ENCODE measurements around the gene ZDHHC11B.
"Not testable (repeated sequence)": the region's sequence is repeated elsewhere in the genome, so short reads cannot be mapped to it uniquely, and the experiment has no call there.

DNA sequence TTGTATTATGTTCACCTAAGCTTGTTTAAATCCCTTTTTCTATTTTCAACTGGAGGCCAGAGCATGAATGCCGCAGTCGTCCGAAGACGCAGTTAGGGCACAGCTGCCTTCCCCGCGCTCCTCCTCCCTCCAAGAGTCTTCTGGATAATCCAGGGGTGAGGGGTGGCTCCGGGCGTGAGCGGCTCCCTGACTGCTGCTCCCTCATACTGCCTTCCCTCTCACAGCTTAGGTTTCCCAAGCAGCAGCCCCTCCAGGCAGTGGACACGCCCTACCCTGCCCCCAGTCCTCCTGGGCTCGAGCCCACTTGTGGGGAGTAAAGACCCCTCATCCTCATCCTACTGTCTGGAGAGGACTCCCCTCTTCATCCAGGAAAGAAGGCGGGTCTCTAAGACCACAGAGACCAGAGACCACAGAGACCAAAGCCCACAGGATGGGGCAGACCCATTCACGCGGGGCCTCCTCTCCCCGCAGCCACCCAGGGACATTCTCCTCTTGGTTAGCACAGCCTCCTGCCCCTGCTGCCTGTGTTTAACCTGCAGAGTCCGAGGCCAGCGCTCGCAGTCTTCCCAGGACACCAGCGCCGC, 31.9 kb downstream of the ZDHHC11B start:
- TF ChIP-seq, protein P1, sequence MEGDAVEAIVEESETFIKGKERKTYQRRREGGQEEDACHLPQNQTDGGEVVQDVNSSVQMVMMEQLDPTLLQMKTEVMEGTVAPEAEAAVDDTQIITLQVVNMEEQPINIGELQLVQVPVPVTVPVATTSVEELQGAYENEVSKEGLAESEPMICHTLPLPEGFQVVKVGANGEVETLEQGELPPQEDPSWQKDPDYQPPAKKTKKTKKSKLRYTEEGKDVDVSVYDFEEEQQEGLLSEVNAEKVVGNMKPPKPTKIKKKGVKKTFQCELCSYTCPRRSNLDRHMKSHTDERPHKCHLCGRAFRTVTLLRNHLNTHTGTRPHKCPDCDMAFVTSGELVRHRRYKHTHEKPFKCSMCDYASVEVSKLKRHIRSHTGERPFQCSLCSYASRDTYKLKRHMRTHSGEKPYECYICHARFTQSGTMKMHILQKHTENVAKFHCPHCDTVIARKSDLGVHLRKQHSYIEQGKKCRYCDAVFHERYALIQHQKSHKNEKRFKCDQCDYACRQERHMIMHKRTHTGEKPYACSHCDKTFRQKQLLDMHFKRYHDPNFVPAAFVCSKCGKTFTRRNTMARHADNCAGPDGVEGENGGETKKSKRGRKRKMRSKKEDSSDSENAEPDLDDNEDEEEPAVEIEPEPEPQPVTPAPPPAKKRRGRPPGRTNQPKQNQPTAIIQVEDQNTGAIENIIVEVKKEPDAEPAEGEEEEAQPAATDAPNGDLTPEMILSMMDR (tag by site-specific recombination; IDR thresholded peaks at IDR 0.05): not testable (repeated sequence)
- TF ChIP-seq, protein P2, sequence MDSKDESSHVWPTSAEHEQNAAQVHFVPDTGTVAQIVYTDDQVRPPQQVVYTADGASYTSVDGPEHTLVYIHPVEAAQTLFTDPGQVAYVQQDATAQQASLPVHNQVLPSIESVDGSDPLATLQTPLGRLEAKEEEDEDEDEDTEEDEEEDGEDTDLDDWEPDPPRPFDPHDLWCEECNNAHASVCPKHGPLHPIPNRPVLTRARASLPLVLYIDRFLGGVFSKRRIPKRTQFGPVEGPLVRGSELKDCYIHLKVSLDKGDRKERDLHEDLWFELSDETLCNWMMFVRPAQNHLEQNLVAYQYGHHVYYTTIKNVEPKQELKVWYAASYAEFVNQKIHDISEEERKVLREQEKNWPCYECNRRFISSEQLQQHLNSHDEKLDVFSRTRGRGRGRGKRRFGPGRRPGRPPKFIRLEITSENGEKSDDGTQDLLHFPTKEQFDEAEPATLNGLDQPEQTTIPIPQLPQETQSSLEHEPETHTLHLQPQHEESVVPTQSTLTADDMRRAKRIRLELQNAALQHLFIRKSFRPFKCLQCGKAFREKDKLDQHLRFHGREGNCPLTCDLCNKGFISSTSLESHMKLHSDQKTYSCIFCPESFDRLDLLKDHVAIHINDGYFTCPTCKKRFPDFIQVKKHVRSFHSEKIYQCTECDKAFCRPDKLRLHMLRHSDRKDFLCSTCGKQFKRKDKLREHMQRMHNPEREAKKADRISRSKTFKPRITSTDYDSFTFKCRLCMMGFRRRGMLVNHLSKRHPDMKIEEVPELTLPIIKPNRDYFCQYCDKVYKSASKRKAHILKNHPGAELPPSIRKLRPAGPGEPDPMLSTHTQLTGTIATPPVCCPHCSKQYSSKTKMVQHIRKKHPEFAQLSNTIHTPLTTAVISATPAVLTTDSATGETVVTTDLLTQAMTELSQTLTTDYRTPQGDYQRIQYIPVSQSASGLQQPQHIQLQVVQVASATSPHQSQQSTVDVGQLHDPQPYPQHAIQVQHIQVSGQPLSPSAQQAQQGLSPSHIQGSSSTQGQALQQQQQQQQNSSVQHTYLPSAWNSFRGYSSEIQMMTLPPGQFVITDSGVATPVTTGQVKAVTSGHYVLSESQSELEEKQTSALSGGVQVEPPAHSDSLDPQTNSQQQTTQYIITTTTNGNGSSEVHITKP (tag by site-specific recombination; IDR thresholded peaks at IDR 0.05): not testable (repeated sequence)
- not testable (repeated sequence) for TF ChIP-seq ZNF677, ZSCAN30, KLF16 (tag by site-specific recombination; IDR thresholded peaks at IDR 0.05)
- TF ChIP-seq, protein P3, sequence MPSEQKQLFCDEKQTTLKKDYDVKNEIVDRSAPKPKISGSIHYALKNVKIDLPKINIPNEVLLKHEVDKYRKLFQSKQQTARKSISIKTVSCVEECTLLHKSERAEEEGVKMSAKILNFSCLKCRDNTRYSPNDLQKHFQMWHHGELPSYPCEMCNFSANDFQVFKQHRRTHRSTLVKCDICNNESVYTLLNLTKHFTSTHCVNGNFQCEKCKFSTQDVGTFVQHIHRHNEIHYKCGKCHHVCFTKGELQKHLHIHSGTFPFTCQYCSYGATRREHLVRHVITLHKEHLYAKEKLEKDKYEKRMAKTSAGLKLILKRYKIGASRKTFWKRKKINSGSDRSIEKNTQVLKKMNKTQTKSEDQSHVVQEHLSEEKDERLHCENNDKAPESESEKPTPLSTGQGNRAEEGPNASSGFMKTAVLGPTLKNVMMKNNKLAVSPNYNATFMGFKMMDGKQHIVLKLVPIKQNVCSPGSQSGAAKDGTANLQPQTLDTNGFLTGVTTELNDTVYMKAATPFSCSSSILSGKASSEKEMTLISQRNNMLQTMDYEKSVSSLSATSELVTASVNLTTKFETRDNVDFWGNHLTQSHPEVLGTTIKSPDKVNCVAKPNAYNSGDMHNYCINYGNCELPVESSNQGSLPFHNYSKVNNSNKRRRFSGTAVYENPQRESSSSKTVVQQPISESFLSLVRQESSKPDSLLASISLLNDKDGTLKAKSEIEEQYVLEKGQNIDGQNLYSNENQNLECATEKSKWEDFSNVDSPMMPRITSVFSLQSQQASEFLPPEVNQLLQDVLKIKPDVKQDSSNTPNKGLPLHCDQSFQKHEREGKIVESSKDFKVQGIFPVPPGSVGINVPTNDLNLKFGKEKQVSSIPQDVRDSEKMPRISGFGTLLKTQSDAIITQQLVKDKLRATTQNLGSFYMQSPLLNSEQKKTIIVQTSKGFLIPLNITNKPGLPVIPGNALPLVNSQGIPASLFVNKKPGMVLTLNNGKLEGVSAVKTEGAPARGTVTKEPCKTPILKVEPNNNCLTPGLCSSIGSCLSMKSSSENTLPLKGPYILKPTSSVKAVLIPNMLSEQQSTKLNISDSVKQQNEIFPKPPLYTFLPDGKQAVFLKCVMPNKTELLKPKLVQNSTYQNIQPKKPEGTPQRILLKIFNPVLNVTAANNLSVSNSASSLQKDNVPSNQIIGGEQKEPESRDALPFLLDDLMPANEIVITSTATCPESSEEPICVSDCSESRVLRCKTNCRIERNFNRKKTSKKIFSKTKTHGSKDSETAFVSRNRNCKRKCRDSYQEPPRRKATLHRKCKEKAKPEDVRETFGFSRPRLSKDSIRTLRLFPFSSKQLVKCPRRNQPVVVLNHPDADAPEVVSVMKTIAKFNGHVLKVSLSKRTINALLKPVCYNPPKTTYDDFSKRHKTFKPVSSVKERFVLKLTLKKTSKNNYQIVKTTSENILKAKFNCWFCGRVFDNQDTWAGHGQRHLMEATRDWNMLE (tag by site-specific recombination; conservative IDR thresholded peaks at IDR 0.05; ENCODE audit: low read depth): not testable (repeated sequence)
